Activated CD8-positive, alpha-beta T cell treated with anti-CD3 and anti-CD28 coated beads for 36 hours (primary cell): ENCODE data around the gene HNRNPAB. TPM values are rescaled to one million over a fixed set of nuclear protein-coding genes. Genes with fewer than 3 reads are reported as not detected.

ENCODE experiments used
- ATAC-seq: fragments of 200-7000 bp; cut with Tn5 transposase; one replicate; pipeline ENCODE4 v1.10.0; 2021; ENCODE audit warnings: mild to moderate bottlenecking, moderate library complexity
- CTCF ChIA-PET: fragments of 350-600 bp; sonication (Branson Sonifier 250); formaldehyde crosslinking; loops from one replicate; lab custom pipeline; 2021; ENCODE audit warnings: antibody characterized with exemption; lab: Charles Lee
- POLR2A ChIA-PET: fragments of 350-600 bp; sonication (Branson Sonifier 250); formaldehyde crosslinking; loops from one replicate; lab custom pipeline; 2021; ENCODE audit warnings: antibody characterized with exemption; lab: Charles Lee
- DNase-seq: peaks from one replicate; pipeline ENCODE4 v3.0.0-alpha.2; 2020
- H3K27ac Mint-ChIP-seq: one replicate; pipeline ENCODE4 v1.8.0; 2021; ENCODE audit warnings: mild to moderate bottlenecking, mixed read lengths
- H3K27me3 Mint-ChIP-seq: one replicate; pipeline ENCODE4 v1.8.0; 2021; ENCODE audit warnings: mixed read lengths
- H3K36me3 Mint-ChIP-seq: one replicate; pipeline ENCODE4 v1.8.0; 2021; ENCODE audit warnings: low read depth, mixed read lengths
- H3K4me1 Mint-ChIP-seq: one replicate; pipeline ENCODE4 v1.8.0; 2021; ENCODE audit warnings: low read depth, mixed read lengths
- H3K4me3 Mint-ChIP-seq: one replicate; pipeline ENCODE4 v1.8.0; 2021; ENCODE audit warnings: mild to moderate bottlenecking, moderate library complexity, mixed read lengths
- H3K9me3 Mint-ChIP-seq: one replicate; pipeline ENCODE4 v1.8.0; 2021; ENCODE audit warnings: mixed read lengths
- CTCF ChIP-seq: fragments of 200-600 bp; IDR thresholded peaks from one replicate; pipeline ENCODE4 v1.8.0; 2022; ENCODE audit warnings: antibody characterized with exemption, mild to moderate bottlenecking
- intact Hi-C: fragments of 100-400 bp; cut with micrococcal nuclease; formaldehyde crosslinking; loops from one replicate; pipeline ENCODE4 v1.10.0; 2022
- total RNA-seq, 2 experiments: library from RNA; stranded (reverse); gene quantifications; one replicate each; pipeline ENCODE4 v1.2.3, GENCODE V29; 2021

Gene HNRNPAB
- total RNA-seq, 2 experiments from 2014 or later = 392 to 399 TPM

- no peak overlapping the region for H3K27ac Mint-ChIP-seq
- intact Hi-C loops = no loop called here
- CTCF ChIA-PET = interaction anchor here (1.0 to 1.2 kb wide), 2 partner anchors 18 to 82 kb away, joined by 3 read pairs; no protein-coding TSS in a partner anchor
- no peaks in the 10 kb centered on the region for H3K9me3 Mint-ChIP-seq
- TF ChIP-seq CTCF = no peak
- peak overlapping the region; percentile 54 for H3K4me3 Mint-ChIP-seq
- peaks cover 2% of the 10 kb centered on the region for H3K27me3 Mint-ChIP-seq
- POLR2A ChIA-PET = interaction anchor here (2.1 kb wide), 1 partner anchor 9 kb away, joined by 9 read pairs; no protein-coding TSS in a partner anchor
- ATAC-seq (no peak), DNase-seq (no peak)
- H3K36me3 Mint-ChIP-seq = peaks cover 26% of the 10 kb centered on the region
- H3K4me1 Mint-ChIP-seq = peaks cover 26% of the 10 kb centered on the region
Measured at GRCh38 chr5:178202541-178202940, 1.8 kb upstream of the HNRNPAB start.

- intact Hi-C loops = no loop called here
- Mint-ChIP-seq H3K27ac (peak overlapping the region; percentile 99), H3K9me3 (no peaks in the 10 kb centered on the region), H3K27me3 (peaks cover 2% of the 10 kb centered on the region), H3K36me3 (peaks cover 36% of the 10 kb centered on the region), H3K4me1 (peaks cover 37% of the 10 kb centered on the region), H3K4me3 (peak overlapping the region; percentile 97)
- CTCF ChIA-PET = interaction anchor here (0.7 to 1.4 kb wide), 5 partner anchors 10 to 128 kb away, joined by 3 to 6 read pairs (median 4); no protein-coding TSS in a partner anchor
- TF ChIP-seq CTCF = no peak
- ATAC-seq (peak; percentile 19), DNase-seq (peak; percentile 52)
- POLR2A ChIA-PET = interaction anchor here (0.7 to 16.9 kb wide), 23 partner anchors 8 to 1355 kb away, joined by 3 to 431 read pairs (median 4); partner anchors contain the start of genes N4BP3, NHP2 and PHYKPL
Measured at GRCh38 chr5:178203670-178204181, 607 bp upstream of the HNRNPAB start.

GRCh38 chr5:178204935-178205748 lies 809 bp downstream of the HNRNPAB start:
- Mint-ChIP-seq H3K36me3 (peaks cover 51% of the 10 kb centered on the region), H3K27me3 (peaks cover 2% of the 10 kb centered on the region), H3K4me1 (peaks cover 39% of the 10 kb centered on the region), H3K27ac (peak overlapping the region; percentile 86), H3K4me3 (peak overlapping the region; percentile 97), H3K9me3 (no peaks in the 10 kb centered on the region)
- no peak for TF ChIP-seq CTCF
- CTCF ChIA-PET = interaction anchor here (0.9 to 1.4 kb wide), 3 partner anchors 25 to 130 kb away, joined by 5 to 6 read pairs (median 6); no protein-coding TSS in a partner anchor
- intact Hi-C loops = no loop called here
- DNase-seq = peak; percentile 86
- ATAC-seq = peak; percentile 62
- POLR2A ChIA-PET = interaction anchor here (0.6 to 16.9 kb wide), 29 partner anchors 10 to 1417 kb away, joined by 3 to 431 read pairs (median 4); partner anchors contain the start of genes HNRNPH1, N4BP3, NHP2 and PHYKPL

- H3K9me3 Mint-ChIP-seq = no peaks in the 10 kb centered on the region
- no peak for ATAC-seq
- peaks cover 2% of the 10 kb centered on the region for H3K27me3 Mint-ChIP-seq
- H3K36me3 Mint-ChIP-seq = peaks cover 56% of the 10 kb centered on the region
- peak overlapping the region; percentile 86 for H3K27ac Mint-ChIP-seq
- peaks cover 39% of the 10 kb centered on the region for H3K4me1 Mint-ChIP-seq
- DNase-seq = no peak
- CTCF ChIA-PET = interaction anchor here (0.9 kb wide), 1 partner anchor 130 kb away, joined by 6 read pairs; no protein-coding TSS in a partner anchor
- TF ChIP-seq CTCF = no peak
- intact Hi-C loops = no loop called here
- H3K4me3 Mint-ChIP-seq = peak overlapping the region; percentile 86
- POLR2A ChIA-PET = interaction anchor here (0.7 to 16.9 kb wide), 8 partner anchors 10 to 1417 kb away, joined by 3 to 431 read pairs (median 6); partner anchors contain the start of genes HNRNPH1 and PHYKPL
Measured at GRCh38 chr5:178205749-178206047, 1.4 kb downstream of the HNRNPAB start.
